ENCODE data around the gene MAGI1. TPM values are rescaled to one million over a fixed set of nuclear protein-coding genes. Genes with fewer than 3 reads are reported as not detected.

MAGI1 gene
- total RNA-seq, 2 experiments from 2014 or later, result 0.21 to 0.24 TPM

DNA sequence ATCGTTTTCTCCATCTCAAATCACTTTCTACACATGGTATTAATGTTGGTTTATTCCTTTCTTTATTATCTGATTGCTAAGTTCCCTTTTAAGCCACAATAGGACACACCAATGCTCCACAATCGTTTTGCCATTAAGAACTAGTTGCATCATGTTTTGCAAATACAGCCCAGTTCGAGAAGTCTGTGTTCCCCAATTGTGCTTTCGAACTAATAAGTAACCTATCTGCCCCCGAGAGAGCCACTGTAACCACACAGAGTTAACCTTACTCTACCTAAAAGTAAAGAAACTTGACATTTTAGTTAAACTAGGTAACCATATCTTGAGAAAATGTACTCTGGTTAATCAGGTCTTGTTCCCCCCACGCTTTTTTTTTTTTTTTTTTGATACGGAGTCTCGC lies 39.1 kb downstream of the MAGI1 start:
- Mint-ChIP-seq H3K4me3 (no peak overlapping the region), H3K9me3 (no peaks in the 10 kb centered on the region), H3K27ac (no peak overlapping the region), H3K4me1 (ENCODE audit: low read depth) (no peaks in the 10 kb centered on the region), H3K27me3 (no peaks in the 10 kb centered on the region), H3K36me3 (no peaks in the 10 kb centered on the region)
- intact Hi-C loops (cut with micrococcal nuclease), result no loop called here
- DNase-seq, result no peak
- ChIA-PET CTCF (no interaction called here), POLR2A (no interaction called here)

DNA sequence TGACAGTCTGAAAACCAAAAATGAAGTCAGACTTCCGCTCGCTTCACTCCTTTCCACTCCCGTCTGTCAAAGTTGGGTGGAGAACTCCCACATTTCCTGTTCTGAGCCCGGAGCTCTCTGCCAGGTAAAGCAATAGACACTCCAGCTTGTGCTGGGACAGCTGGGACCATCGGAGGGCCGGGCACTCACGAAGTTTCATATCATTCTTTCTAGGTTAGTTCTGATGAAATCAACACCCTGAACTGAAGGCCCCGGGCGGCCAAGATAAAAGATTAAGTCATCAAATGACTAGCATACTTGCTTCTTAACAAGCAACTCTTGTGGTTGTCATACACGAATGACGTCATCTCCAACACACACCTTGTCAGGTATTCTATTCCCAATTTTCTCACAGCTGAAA lies 42.1 kb downstream of the MAGI1 start:
- Mint-ChIP-seq H3K36me3 (no peaks in the 10 kb centered on the region), H3K4me1 (ENCODE audit: low read depth) (no peaks in the 10 kb centered on the region), H3K27me3 (no peaks in the 10 kb centered on the region), H3K9me3 (no peaks in the 10 kb centered on the region), H3K27ac (no peak overlapping the region), H3K4me3 (no peak overlapping the region)
- intact Hi-C loops (cut with micrococcal nuclease), result no loop called here
- POLR2A ChIA-PET, result no interaction called here
- CTCF ChIA-PET, result no interaction called here
- DNase-seq, result no peak

DNA sequence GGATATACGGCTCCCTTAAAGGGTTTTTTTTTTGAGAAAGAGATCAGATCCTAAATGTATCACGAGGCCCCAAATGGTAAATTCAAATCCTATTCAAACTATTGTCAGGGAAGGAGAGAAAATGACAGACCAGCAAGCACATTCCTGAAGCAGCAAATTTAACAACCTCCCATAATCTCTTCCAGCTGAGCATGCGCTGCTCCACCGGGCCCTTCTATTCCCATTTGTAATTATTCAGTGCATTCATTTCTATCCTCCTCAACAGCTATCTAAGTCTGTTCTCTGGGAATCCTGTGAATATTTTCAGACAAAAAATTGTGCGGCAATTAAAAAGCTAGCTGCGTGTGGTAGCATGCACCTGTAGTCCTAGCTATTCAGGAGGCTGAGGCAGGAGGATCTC lies 43.2 kb downstream of the MAGI1 start:
- H3K4me1 Mint-ChIP-seq (ENCODE audit: low read depth), result no peaks in the 10 kb centered on the region
- no peaks in the 10 kb centered on the region for H3K36me3 Mint-ChIP-seq
- no peak overlapping the region for H3K27ac Mint-ChIP-seq
- CTCF ChIA-PET, result no interaction called here
- no peak overlapping the region for H3K4me3 Mint-ChIP-seq
- POLR2A ChIA-PET, result no interaction called here
- no peaks in the 10 kb centered on the region for H3K9me3 Mint-ChIP-seq
- intact Hi-C loops (cut with micrococcal nuclease), result no loop called here
- DNase-seq, result no peak
- H3K27me3 Mint-ChIP-seq, result no peaks in the 10 kb centered on the region

DNA sequence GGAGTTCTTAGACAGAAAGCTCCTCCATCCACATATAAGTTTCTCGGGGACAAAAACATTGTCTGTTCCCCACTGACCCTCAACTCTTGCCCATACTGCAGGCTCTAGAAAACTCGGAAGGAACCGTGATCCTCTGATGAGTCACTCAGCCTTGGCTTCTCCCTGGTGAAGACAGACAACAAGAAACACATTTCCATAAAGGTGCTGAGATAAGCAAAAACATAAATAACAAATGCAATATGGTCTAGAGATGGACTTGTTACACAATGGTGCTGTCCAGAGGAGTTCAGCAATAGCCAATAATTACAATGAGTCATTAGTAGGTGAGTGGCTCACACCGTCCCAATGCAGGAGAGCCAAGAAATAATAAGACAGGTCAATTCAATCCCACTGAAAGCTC lies 43.7 kb downstream of the MAGI1 start:
- intact Hi-C loops (cut with micrococcal nuclease), result no loop called here
- Mint-ChIP-seq H3K27me3 (peaks cover under 1% of the 10 kb centered on the region), H3K9me3 (no peaks in the 10 kb centered on the region), H3K4me3 (no peak overlapping the region), H3K4me1 (ENCODE audit: low read depth) (no peaks in the 10 kb centered on the region), H3K27ac (no peak overlapping the region), H3K36me3 (no peaks in the 10 kb centered on the region)
- ChIA-PET CTCF (no interaction called here), POLR2A (no interaction called here)
- no peak for DNase-seq

DNA sequence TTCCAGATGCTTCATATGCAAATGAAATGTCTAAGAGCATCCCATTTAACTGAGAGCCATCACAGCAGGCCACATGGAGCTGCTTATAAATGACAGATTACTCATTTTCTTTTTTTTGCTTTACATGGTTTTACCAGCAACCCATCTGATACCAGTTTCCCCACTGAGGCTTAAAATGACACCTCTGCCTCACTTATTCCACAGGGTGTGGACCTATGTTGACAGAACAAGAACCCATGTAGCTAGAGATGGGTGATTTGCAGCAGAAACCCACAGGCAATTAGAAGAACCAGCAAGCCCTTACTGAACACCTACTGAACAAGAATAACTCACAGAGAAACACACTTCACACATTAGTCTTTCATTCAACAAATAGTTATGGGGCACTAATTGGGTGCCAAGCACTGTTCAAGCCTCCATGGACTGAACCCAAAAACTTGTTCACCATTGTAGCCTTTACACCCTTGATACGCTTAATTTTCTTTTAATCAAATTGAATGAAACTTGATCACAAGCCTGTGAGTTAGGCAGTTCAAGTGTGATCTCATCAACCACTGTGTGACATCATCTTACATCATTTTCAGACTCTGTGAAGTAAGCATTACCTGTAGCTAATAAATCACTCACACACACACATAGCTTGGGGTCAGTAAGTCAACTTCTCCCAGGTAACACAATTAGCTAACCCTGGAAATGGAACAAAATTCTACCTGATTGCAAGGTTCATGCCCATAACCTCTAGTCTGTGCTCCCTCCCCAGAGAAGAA lies 45.4 kb downstream of the MAGI1 start:
- intact Hi-C loops (cut with micrococcal nuclease), result loop anchor here (2.0 kb wide), 1 partner anchor 29 kb away; no protein-coding TSS in a partner anchor
- ChIA-PET POLR2A (no interaction called here), CTCF (no interaction called here)
- no peaks in the 10 kb centered on the region for H3K4me1 Mint-ChIP-seq (ENCODE audit: low read depth)
- no peaks in the 10 kb centered on the region for H3K36me3 Mint-ChIP-seq
- no peak overlapping the region for H3K27ac Mint-ChIP-seq
- H3K4me3 Mint-ChIP-seq, result no peak overlapping the region
- peaks cover 2% of the 10 kb centered on the region for H3K27me3 Mint-ChIP-seq
- no peaks in the 10 kb centered on the region for H3K9me3 Mint-ChIP-seq
- no peak for DNase-seq

DNA sequence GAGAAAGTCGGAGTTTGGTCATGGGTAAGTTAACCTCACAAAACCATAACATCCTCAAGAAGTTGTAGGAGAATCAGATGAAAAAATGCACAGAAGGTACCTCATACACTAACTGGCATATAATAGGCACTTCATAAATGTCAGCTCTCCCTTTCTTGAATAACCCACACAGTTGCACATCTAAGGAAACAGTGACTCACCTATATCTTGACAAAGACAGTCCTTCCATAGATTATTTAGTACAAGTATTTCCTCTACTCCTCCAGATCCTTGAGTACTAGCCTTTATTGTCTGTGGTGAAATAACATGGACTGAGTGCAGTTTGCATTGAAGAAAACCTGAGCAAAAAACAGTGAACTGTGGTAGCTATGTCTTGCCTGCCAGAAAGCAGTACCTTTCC lies 46.6 kb downstream of the MAGI1 start:
- H3K4me1 Mint-ChIP-seq (ENCODE audit: low read depth), result no peaks in the 10 kb centered on the region
- H3K27ac Mint-ChIP-seq, result no peak overlapping the region
- ChIA-PET CTCF (no interaction called here), POLR2A (no interaction called here)
- H3K27me3 Mint-ChIP-seq, result peaks cover 4% of the 10 kb centered on the region
- no peak for DNase-seq
- no peak overlapping the region for H3K4me3 Mint-ChIP-seq
- intact Hi-C loops (cut with micrococcal nuclease), result loop anchor here (2.0 kb wide), 1 partner anchor 27 kb away; no protein-coding TSS in a partner anchor
- H3K9me3 Mint-ChIP-seq, result no peaks in the 10 kb centered on the region
- H3K36me3 Mint-ChIP-seq, result no peaks in the 10 kb centered on the region

DNA sequence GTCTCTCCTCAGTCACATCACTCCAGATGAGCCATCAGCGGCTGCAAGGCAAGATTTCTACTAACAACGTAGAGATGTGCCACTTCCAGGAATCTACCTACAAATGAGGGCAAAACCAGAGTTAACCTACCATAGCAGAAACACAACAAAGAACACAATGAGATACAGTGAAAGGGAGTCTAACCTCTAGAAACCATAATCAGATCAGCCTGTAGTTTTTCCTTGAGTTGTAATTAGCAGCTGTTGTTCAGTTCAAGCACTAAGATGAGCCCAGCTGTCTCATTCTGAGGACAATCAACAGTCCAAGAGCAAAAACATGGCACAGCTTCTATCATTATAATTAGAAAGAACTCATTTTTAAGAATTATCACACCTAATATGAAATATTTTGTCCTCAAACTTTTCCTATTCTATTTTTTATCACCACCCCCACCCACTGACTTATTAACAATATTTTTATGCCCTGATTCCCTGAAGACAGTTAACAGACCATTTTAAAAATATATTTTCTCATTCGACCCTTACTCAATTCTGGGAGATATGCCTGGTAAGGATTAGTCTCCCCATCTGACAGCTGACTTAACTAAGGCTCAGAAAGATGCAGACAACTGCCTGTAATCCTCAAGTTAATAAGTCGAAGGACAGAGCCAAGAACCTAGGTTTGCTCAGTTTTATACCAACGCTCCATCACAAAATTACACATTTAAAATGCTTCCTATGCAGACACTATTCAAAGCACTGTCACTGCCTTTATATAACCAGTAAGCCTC lies 50.1 kb downstream of the MAGI1 start:
- Mint-ChIP-seq H3K9me3 (no peaks in the 10 kb centered on the region), H3K4me3 (no peak overlapping the region), H3K27me3 (peaks cover 4% of the 10 kb centered on the region), H3K4me1 (ENCODE audit: low read depth) (no peaks in the 10 kb centered on the region), H3K27ac (no peak overlapping the region), H3K36me3 (no peaks in the 10 kb centered on the region)
- ChIA-PET CTCF (no interaction called here), POLR2A (no interaction called here)
- no peak for DNase-seq
- intact Hi-C loops (cut with micrococcal nuclease), result no loop called here

DNA sequence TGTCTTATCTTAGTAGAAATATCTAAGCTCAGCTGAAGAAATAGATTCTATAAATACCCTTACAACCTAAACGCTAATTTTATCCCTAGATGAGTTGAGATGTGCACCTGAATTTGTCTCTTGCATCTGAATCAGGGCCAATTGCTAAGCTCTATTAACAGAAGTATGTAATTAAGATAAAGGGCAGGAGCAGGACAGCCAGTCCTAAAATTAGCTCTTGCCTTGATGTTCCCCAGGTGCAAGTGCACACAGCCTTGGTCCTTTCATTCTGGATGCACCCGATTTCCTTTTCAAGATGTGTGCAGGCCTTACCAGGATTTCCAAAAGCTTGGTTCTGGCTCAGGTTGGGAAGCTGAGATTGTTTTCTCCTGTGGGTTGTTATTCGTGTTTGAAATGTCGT lies 52.4 kb downstream of the MAGI1 start:
- Mint-ChIP-seq H3K36me3 (no peaks in the 10 kb centered on the region), H3K27me3 (peaks cover 4% of the 10 kb centered on the region), H3K4me1 (ENCODE audit: low read depth) (no peaks in the 10 kb centered on the region), H3K9me3 (no peaks in the 10 kb centered on the region), H3K4me3 (no peak overlapping the region), H3K27ac (no peak overlapping the region)
- DNase-seq, result no peak
- ChIA-PET CTCF (no interaction called here), POLR2A (no interaction called here)
- intact Hi-C loops (cut with micrococcal nuclease), result no loop called here

DNA sequence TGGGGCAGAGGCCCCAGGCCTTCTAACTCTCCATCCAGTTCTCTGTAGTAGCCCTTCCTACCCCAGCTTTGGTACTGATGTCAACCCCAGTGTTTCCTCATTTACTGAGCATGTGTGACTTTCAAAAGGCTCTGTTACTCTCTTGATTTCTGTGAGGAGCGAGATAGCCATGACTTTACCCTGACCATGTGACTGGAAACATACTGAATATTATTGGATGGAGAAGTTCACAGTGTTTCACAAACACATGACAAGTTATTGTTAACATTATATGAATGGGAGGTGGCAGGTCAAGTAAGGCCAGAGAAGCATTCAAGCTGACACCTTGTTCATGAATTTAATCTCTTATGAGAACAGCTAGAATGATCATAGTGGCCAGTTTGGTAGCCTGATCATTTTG lies 53.7 kb downstream of the MAGI1 start:
- DNase-seq, result no peak
- Mint-ChIP-seq H3K4me3 (no peak overlapping the region), H3K27me3 (peaks cover 3% of the 10 kb centered on the region), H3K36me3 (no peaks in the 10 kb centered on the region), H3K9me3 (no peaks in the 10 kb centered on the region), H3K27ac (no peak overlapping the region), H3K4me1 (ENCODE audit: low read depth) (no peaks in the 10 kb centered on the region)
- intact Hi-C loops (cut with micrococcal nuclease), result no loop called here
- CTCF ChIA-PET, result no interaction called here
- POLR2A ChIA-PET, result no interaction called here

DNA sequence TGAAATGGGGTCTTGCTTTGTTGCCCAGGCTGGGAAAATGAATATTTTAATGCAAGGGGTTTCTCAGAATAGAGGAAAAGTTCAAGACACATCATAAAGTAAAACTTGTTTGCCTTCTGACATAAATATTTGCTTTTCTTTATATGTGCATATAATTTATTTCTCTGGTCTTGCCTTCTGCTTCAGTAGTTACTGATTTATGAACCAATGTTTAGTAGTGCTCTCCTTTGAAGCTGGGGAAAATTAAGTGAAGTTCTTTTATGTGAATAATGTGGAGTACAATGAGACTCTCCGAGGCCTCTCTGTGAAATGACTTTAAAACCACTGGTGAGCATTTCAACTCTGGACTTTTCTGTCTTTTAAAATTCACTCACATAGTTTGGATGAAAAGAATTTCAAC lies 55.6 kb downstream of the MAGI1 start:
- no peak overlapping the region for H3K4me3 Mint-ChIP-seq
- intact Hi-C loops (cut with micrococcal nuclease), result no loop called here
- ChIA-PET CTCF (no interaction called here), POLR2A (no interaction called here)
- no peaks in the 10 kb centered on the region for H3K36me3 Mint-ChIP-seq
- no peaks in the 10 kb centered on the region for H3K9me3 Mint-ChIP-seq
- no peaks in the 10 kb centered on the region for H3K4me1 Mint-ChIP-seq (ENCODE audit: low read depth)
- no peak for DNase-seq
- no peak overlapping the region for H3K27ac Mint-ChIP-seq
- peaks cover 2% of the 10 kb centered on the region for H3K27me3 Mint-ChIP-seq

DNA sequence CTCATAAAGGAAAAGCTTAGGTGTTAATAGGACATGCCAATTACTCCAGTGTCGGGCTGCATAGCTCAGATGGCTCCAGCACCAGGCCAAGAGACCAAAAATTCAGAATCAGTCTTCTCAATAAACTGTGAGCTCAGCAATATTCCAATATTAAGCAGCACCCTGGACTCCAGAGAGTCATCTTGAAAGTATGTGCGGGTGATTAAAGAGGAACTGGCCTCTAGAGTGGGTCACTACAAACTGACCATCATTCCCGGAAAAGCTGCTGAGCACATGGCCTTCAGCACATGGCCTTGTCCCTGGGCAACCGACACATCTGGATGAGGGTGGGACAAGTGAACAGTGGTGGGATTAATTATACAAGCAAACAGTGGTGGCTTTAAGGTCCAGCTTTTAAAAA lies 59.0 kb downstream of the MAGI1 start:
- no peak for DNase-seq
- no peaks in the 10 kb centered on the region for H3K4me1 Mint-ChIP-seq (ENCODE audit: low read depth)
- ChIA-PET CTCF (interaction anchor here (0.8 kb wide), 1 partner anchor 31 kb away, joined by 4 read pairs; no protein-coding TSS in a partner anchor), POLR2A (no interaction called here)
- intact Hi-C loops (cut with micrococcal nuclease), result no loop called here
- no peaks in the 10 kb centered on the region for H3K27me3 Mint-ChIP-seq
- H3K4me3 Mint-ChIP-seq, result no peak overlapping the region
- H3K27ac Mint-ChIP-seq, result no peak overlapping the region
- H3K9me3 Mint-ChIP-seq, result no peaks in the 10 kb centered on the region
- H3K36me3 Mint-ChIP-seq, result no peaks in the 10 kb centered on the region

DNA sequence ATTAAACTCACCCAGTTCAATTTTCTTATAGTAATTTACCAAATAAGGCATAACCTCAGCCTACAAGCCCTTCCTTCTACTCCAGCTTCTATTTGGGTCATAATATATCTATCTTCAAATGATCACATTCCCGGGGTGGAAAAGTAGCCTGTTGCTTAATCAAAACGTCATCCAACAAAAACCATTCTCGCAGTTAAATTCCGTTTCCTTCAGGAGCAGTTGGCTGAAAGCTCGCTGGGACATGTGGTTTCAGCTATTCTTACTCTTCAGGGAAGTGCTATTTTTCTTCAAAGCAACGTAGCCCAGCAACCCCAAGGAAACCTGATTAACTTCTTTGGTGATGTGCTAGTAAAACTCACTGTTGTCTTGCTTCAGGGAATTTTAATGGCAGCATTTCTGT lies 59.6 kb downstream of the MAGI1 start:
- Mint-ChIP-seq H3K27me3 (no peaks in the 10 kb centered on the region), H3K9me3 (no peaks in the 10 kb centered on the region), H3K4me1 (ENCODE audit: low read depth) (no peaks in the 10 kb centered on the region), H3K4me3 (no peak overlapping the region), H3K27ac (no peak overlapping the region), H3K36me3 (no peaks in the 10 kb centered on the region)
- intact Hi-C loops (cut with micrococcal nuclease), result no loop called here
- CTCF ChIA-PET, result interaction anchor here (0.8 kb wide), 1 partner anchor 31 kb away, joined by 4 read pairs; no protein-coding TSS in a partner anchor
- no peak for DNase-seq
- POLR2A ChIA-PET, result no interaction called here

DNA sequence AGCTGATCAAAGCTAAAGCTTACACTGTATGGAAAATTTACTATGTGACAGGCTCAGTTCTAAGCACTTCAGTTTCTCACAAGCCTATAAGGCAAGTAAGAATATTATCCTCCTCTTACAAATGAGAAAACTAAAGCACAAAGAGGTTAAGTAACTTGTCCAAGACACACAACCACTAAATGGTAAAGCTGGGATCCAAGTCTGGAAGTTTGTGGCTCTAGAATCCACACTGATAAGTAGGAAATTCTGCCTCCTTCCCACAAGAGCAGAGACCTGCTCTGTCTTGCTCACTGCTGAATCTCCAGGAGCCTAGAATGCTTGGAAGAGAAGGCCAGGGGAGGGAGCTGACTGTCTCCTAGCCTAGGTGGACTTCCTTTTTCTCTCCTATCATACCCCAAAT lies 60.6 kb downstream of the MAGI1 start:
- Mint-ChIP-seq H3K27ac (no peak overlapping the region), H3K4me1 (ENCODE audit: low read depth) (no peaks in the 10 kb centered on the region), H3K36me3 (no peaks in the 10 kb centered on the region), H3K4me3 (no peak overlapping the region), H3K27me3 (no peaks in the 10 kb centered on the region), H3K9me3 (no peaks in the 10 kb centered on the region)
- intact Hi-C loops (cut with micrococcal nuclease), result no loop called here
- ChIA-PET CTCF (no interaction called here), POLR2A (no interaction called here)
- no peak for DNase-seq

Data from activated CD4-positive, alpha-beta memory T cell treated with anti-CD3 and anti-CD28 coated beads for 36 hours (primary cell).